ENCODE measurements around the gene KIDINS220. TPM values are rescaled to one million over a fixed set of nuclear protein-coding genes. Genes with fewer than 3 reads are reported as not detected.

KIDINS220 gene
- total and polyA plus RNA-seq, 5 donors from 2014 or later: 9.9 to 52.2 (median 20.2) TPM

- H3K27ac ChIP-seq (ENCODE audit: insufficient read depth, low read length, poor library complexity, severe bottlenecking): no peak overlapping the region
- no peak for DNase-seq
- no peaks in the 10 kb centered on the region for H3K9me3 ChIP-seq (ENCODE audit: control insufficient read depth in 2 of 2, low read length in 2 of 2)
- H3K27me3 ChIP-seq (ENCODE audit: control insufficient read depth, insufficient read depth, low read length): peaks cover 18% of the 10 kb centered on the region
- no peaks in the 10 kb centered on the region for H3K4me1 Mint-ChIP-seq
- H3K9me3 Mint-ChIP-seq: no peaks in the 10 kb centered on the region
- no peak overlapping the region for H3K4me3 ChIP-seq (ENCODE audit: low read depth, low read length)
- no peaks in the 10 kb centered on the region for H3K36me3 Mint-ChIP-seq
- H3K27me3 Mint-ChIP-seq: peaks cover 27% of the 10 kb centered on the region
- no peaks in the 10 kb centered on the region for H3K4me1 ChIP-seq (ENCODE audit: control insufficient read depth, insufficient read depth, low read length, poor library complexity, severe bottlenecking)
- ATAC-seq (ENCODE audit: low read depth in 2 of 2): no peak
- H3K27ac Mint-ChIP-seq: peak overlapping the region in 1 of 3 donors; percentile 27
- H3K36me3 ChIP-seq (ENCODE audit: control insufficient read depth, insufficient read depth, low read length): no peaks in the 10 kb centered on the region
- no peak overlapping the region for H3K4me3 Mint-ChIP-seq
Observed at GRCh38 chr2:8850845-8851487, 13.6 kb upstream of the KIDINS220 start.

GRCh38 chr2:8849327-8849726 lies 11.9 kb upstream of the KIDINS220 start:
- H3K27me3 Mint-ChIP-seq: peaks cover 32% of the 10 kb centered on the region
- H3K9me3 Mint-ChIP-seq: peaks cover 0 to 1% (median 0%) of the 10 kb centered on the region in 7 donors
- H3K27me3 ChIP-seq (ENCODE audit: control insufficient read depth, insufficient read depth, low read length): peaks cover 20% of the 10 kb centered on the region
- peaks cover 0 to 2% (median 0%) of the 10 kb centered on the region in 4 donors for H3K4me1 Mint-ChIP-seq
- H3K4me3 Mint-ChIP-seq: no peak overlapping the region
- no peaks in the 10 kb centered on the region for H3K9me3 ChIP-seq (ENCODE audit: control insufficient read depth in 2 of 2, low read length in 2 of 2)
- H3K36me3 ChIP-seq (ENCODE audit: control insufficient read depth, insufficient read depth, low read length): no peaks in the 10 kb centered on the region
- no peak overlapping the region for H3K4me3 ChIP-seq (ENCODE audit: low read depth, low read length)
- H3K27ac Mint-ChIP-seq: no peak overlapping the region
- H3K36me3 Mint-ChIP-seq: no peaks in the 10 kb centered on the region
- H3K4me1 ChIP-seq (ENCODE audit: control insufficient read depth, insufficient read depth, low read length, poor library complexity, severe bottlenecking): no peaks in the 10 kb centered on the region
- DNase-seq (no peak), ATAC-seq (ENCODE audit: low read depth in 2 of 2) (no peak)
- H3K27ac ChIP-seq (ENCODE audit: insufficient read depth, low read length, poor library complexity, severe bottlenecking): no peak overlapping the region

GRCh38 chr2:8848328-8849100 lies 11.1 kb upstream of the KIDINS220 start:
- Histone ChIP-seq H3K27ac (ENCODE audit: insufficient read depth, low read length, poor library complexity, severe bottlenecking) (no peak overlapping the region), H3K4me1 (ENCODE audit: control insufficient read depth, insufficient read depth, low read length, poor library complexity, severe bottlenecking) (no peaks in the 10 kb centered on the region), H3K36me3 (ENCODE audit: control insufficient read depth, insufficient read depth, low read length) (no peaks in the 10 kb centered on the region), H3K9me3 (ENCODE audit: control insufficient read depth in 2 of 2, low read length in 2 of 2) (no peaks in the 10 kb centered on the region), H3K27me3 (ENCODE audit: control insufficient read depth, insufficient read depth, low read length) (peaks cover 16% of the 10 kb centered on the region), H3K4me3 (ENCODE audit: low read depth, low read length) (no peak overlapping the region)
- DNase-seq (no peak), ATAC-seq (ENCODE audit: low read depth in 2 of 2) (no peak)
- H3K9me3 Mint-ChIP-seq: peaks cover 0 to 1% (median 0%) of the 10 kb centered on the region in 7 donors
- peaks cover 37% of the 10 kb centered on the region for H3K27me3 Mint-ChIP-seq
- no peak overlapping the region for H3K27ac Mint-ChIP-seq
- no peak overlapping the region for H3K4me3 Mint-ChIP-seq
- H3K36me3 Mint-ChIP-seq: no peaks in the 10 kb centered on the region
- peaks cover 0 to 2% (median 0%) of the 10 kb centered on the region in 4 donors for H3K4me1 Mint-ChIP-seq

GRCh38 chr2:8847400-8847799 lies 10.0 kb upstream of the KIDINS220 start:
- H3K9me3 ChIP-seq (ENCODE audit: control insufficient read depth in 2 of 2, low read length in 2 of 2): no peaks in the 10 kb centered on the region
- no peaks in the 10 kb centered on the region for H3K4me1 ChIP-seq (ENCODE audit: control insufficient read depth, insufficient read depth, low read length, poor library complexity, severe bottlenecking)
- no peak overlapping the region for H3K27ac ChIP-seq (ENCODE audit: insufficient read depth, low read length, poor library complexity, severe bottlenecking)
- Mint-ChIP-seq H3K4me3 (no peak overlapping the region), H3K9me3 (peaks cover 0 to 1% (median 0%) of the 10 kb centered on the region in 7 donors), H3K4me1 (peaks cover 0 to 2% (median 0%) of the 10 kb centered on the region in 4 donors), H3K27me3 (peaks cover 27% of the 10 kb centered on the region), H3K36me3 (no peaks in the 10 kb centered on the region), H3K27ac (no peak overlapping the region)
- H3K27me3 ChIP-seq (ENCODE audit: control insufficient read depth, insufficient read depth, low read length): peaks cover 12% of the 10 kb centered on the region
- no peak overlapping the region for H3K4me3 ChIP-seq (ENCODE audit: low read depth, low read length)
- ATAC-seq (ENCODE audit: low read depth in 2 of 2): no peak
- no peak for DNase-seq
- H3K36me3 ChIP-seq (ENCODE audit: control insufficient read depth, insufficient read depth, low read length): no peaks in the 10 kb centered on the region

- Histone ChIP-seq H3K27me3 (ENCODE audit: control insufficient read depth, insufficient read depth, low read length) (peaks cover 9% of the 10 kb centered on the region), H3K36me3 (ENCODE audit: control insufficient read depth, insufficient read depth, low read length) (no peaks in the 10 kb centered on the region), H3K27ac (ENCODE audit: insufficient read depth, low read length, poor library complexity, severe bottlenecking) (no peak overlapping the region), H3K9me3 (ENCODE audit: control insufficient read depth in 2 of 2, low read length in 2 of 2) (no peaks in the 10 kb centered on the region), H3K4me1 (ENCODE audit: control insufficient read depth, insufficient read depth, low read length, poor library complexity, severe bottlenecking) (peaks cover 8% of the 10 kb centered on the region), H3K4me3 (ENCODE audit: low read depth, low read length) (no peak overlapping the region)
- no peaks in the 10 kb centered on the region for H3K36me3 Mint-ChIP-seq
- DNase-seq (no peak), ATAC-seq (ENCODE audit: low read depth in 2 of 2) (no peak)
- no peak overlapping the region for H3K4me3 Mint-ChIP-seq
- H3K27ac Mint-ChIP-seq: no peak overlapping the region
- H3K9me3 Mint-ChIP-seq: peaks cover 0 to 3% (median 0%) of the 10 kb centered on the region in 7 donors
- H3K4me1 Mint-ChIP-seq: peaks cover 0 to 8% (median 4%) of the 10 kb centered on the region in 4 donors
- peaks cover 25% of the 10 kb centered on the region for H3K27me3 Mint-ChIP-seq
Observed at GRCh38 chr2:8841932-8842331, 4.5 kb upstream of the KIDINS220 start.

- Mint-ChIP-seq H3K4me1 (peaks cover 9 to 21% (median 15%) of the 10 kb centered on the region in 4 donors), H3K27me3 (peaks cover 21% of the 10 kb centered on the region), H3K27ac (peak overlapping the region in 2 of 3 donors; percentile 26 to 68), H3K36me3 (no peaks in the 10 kb centered on the region), H3K4me3 (peak overlapping the region in 3 of 4 donors; percentile 15 to 90 (median 22)), H3K9me3 (peaks cover 0 to 3% (median 0%) of the 10 kb centered on the region in 7 donors)
- Histone ChIP-seq H3K4me1 (ENCODE audit: control insufficient read depth, insufficient read depth, low read length, poor library complexity, severe bottlenecking) (peaks cover 22% of the 10 kb centered on the region), H3K27ac (ENCODE audit: insufficient read depth, low read length, poor library complexity, severe bottlenecking) (no peak overlapping the region), H3K9me3 (ENCODE audit: control insufficient read depth in 2 of 2, low read length in 2 of 2) (no peaks in the 10 kb centered on the region), H3K27me3 (ENCODE audit: control insufficient read depth, insufficient read depth, low read length) (peaks cover 3% of the 10 kb centered on the region), H3K36me3 (ENCODE audit: control insufficient read depth, insufficient read depth, low read length) (no peaks in the 10 kb centered on the region), H3K4me3 (ENCODE audit: low read depth, low read length) (no peak overlapping the region)
- DNase-seq (no peak), ATAC-seq (ENCODE audit: low read depth in 2 of 2) (no peak)
Observed at GRCh38 chr2:8840475-8841091, 3.2 kb upstream of the KIDINS220 start.

GRCh38 chr2:8839189-8839965 lies 2.0 kb upstream of the KIDINS220 start:
- H3K9me3 Mint-ChIP-seq: peaks cover 0 to 2% (median 0%) of the 10 kb centered on the region in 7 donors
- no peak for DNase-seq
- Histone ChIP-seq H3K9me3 (ENCODE audit: control insufficient read depth in 2 of 2, low read length in 2 of 2) (no peaks in the 10 kb centered on the region), H3K4me1 (ENCODE audit: control insufficient read depth, insufficient read depth, low read length, poor library complexity, severe bottlenecking) (peaks cover 34% of the 10 kb centered on the region), H3K27me3 (ENCODE audit: control insufficient read depth, insufficient read depth, low read length) (no peaks in the 10 kb centered on the region), H3K27ac (ENCODE audit: insufficient read depth, low read length, poor library complexity, severe bottlenecking) (no peak overlapping the region), H3K36me3 (ENCODE audit: control insufficient read depth, insufficient read depth, low read length) (no peaks in the 10 kb centered on the region), H3K4me3 (ENCODE audit: low read depth, low read length) (no peak overlapping the region)
- H3K36me3 Mint-ChIP-seq: peaks cover 6% of the 10 kb centered on the region
- peaks cover 10% of the 10 kb centered on the region for H3K27me3 Mint-ChIP-seq
- ATAC-seq (ENCODE audit: low read depth in 2 of 2): no peak
- H3K4me3 Mint-ChIP-seq: peak overlapping the region in 1 of 4 donors; percentile 54
- peaks cover 15 to 33% (median 25%) of the 10 kb centered on the region in 4 donors for H3K4me1 Mint-ChIP-seq
- H3K27ac Mint-ChIP-seq: no peak overlapping the region

Data from CD4-positive, CD25-positive, alpha-beta regulatory T cell (primary cell).